HUES48 (cell line): ENCODE results near the gene CDK5R2.

Experiments used
- H3K27ac ChIP-seq: one replicate; pipeline ENCODE4 v1.7.0; 2013; ENCODE audit warnings: low read depth, low read length, inconsistent platforms
- H3K27me3 ChIP-seq: 2 replicates; pipeline ENCODE4 v1.6.1; 2013; ENCODE audit warnings: mild to moderate bottlenecking, low read length; ENCODE audit not compliant: control insufficient read depth, insufficient read depth
- H3K36me3 ChIP-seq: 2 replicates; pipeline ENCODE4 v1.6.1; 2013; ENCODE audit warnings: low read length; ENCODE audit not compliant: control insufficient read depth, insufficient read depth
- H3K4me1 ChIP-seq: 2 replicates; pipeline ENCODE4 v1.6.1; 2013; ENCODE audit warnings: mild to moderate bottlenecking, low read length; ENCODE audit not compliant: control insufficient read depth, insufficient read depth
- H3K4me3 ChIP-seq: 2 replicates; pipeline ENCODE4 v1.5.1; 2013; ENCODE audit warnings: mild to moderate bottlenecking, low read depth, low read length
- H3K9ac ChIP-seq: 2 replicates; pipeline ENCODE4 v1.6.1; 2013; ENCODE audit warnings: mild to moderate bottlenecking, low read depth, low read length, moderate library complexity
- H3K9me3 ChIP-seq: 2 replicates; pipeline ENCODE4 v1.6.1; 2013; ENCODE audit warnings: low read length; ENCODE audit not compliant: control insufficient read depth, insufficient read depth

CDK5R2 gene

DNA sequence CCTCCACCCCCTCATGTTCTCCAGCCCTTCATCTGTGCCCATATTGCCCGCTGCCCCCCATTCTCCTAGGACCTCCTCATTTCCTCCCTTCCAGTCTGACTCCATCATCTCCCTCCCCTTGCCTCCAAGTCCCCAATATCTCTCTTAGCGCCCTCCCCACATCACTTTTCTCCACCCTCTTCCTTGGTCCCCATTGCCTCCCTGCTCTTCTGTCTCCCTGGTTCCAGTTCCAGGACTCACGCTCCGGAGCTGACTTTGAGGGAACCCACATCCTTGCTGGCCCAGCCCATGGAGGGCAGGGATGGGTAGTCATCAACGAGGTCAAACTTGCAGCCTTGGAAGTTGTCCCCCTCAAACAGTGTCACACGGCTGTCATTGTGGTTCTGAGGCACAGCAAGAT, 31.1 kb downstream of the CDK5R2 start:
- H3K27me3 ChIP-seq = peaks cover 100% of the 10 kb centered on the region
- peaks cover 9% of the 10 kb centered on the region; the same call in 1 of the 2 replicates for H3K4me1 ChIP-seq
- no peaks in the 10 kb centered on the region for H3K36me3 ChIP-seq
- H3K4me3 ChIP-seq = no peak overlapping the region
- H3K9ac ChIP-seq = no peak overlapping the region
- no peaks in the 10 kb centered on the region for H3K9me3 ChIP-seq
- H3K27ac ChIP-seq = no peak overlapping the region

DNA sequence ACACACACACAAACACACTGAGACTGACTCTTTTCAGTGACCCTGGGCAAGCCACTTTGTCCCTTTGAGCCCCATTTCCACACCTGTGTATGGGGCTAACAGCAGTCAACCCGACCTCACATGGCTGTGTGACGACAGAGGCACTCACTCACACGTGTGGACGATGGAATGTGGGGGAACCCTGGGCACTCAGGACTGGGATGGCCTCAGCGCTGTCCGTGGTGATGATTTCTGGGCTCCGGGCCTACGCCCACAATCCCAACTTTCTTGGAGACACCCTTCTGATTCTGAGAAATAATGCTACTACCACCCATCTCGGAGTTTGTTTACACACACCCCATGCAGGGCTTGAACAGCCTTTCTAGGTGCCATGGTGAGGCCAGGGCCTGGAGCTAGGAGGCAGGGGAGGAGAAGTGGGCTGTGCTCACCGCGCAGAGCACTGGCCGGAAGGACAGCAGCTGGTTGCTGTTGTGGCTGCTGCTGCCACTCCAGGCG, 32.3 kb downstream of the CDK5R2 start:
- Histone ChIP-seq H3K9ac (no peak overlapping the region), H3K4me1 (peaks cover 13% of the 10 kb centered on the region; the same call in 1 of the 2 replicates), H3K27ac (no peak overlapping the region), H3K36me3 (no peaks in the 10 kb centered on the region), H3K9me3 (no peaks in the 10 kb centered on the region), H3K27me3 (peaks cover 100% of the 10 kb centered on the region), H3K4me3 (no peak overlapping the region)

DNA sequence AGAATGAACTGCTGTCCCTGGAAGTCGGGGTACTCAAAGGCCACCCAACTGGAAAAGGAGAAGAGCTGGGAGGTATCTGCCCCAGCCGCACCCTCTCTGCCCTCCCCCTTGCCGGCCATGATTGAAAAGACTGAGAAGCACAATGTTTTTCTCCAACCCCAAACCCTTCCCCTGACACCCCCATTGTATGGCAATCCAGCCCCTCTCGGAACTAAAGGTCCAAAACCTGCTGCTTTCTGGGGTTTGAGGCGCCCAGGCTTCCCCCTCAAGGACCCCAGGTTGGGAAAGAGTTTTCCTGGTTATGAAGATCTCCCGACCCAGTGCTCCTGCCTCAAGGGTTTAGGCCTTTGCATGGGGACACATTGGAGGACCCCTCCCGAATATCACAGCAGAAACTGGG, 32.7 kb downstream of the CDK5R2 start:
- Histone ChIP-seq H3K27me3 (peaks cover 100% of the 10 kb centered on the region), H3K4me1 (peaks cover 13% of the 10 kb centered on the region; the same call in 1 of the 2 replicates), H3K9me3 (no peaks in the 10 kb centered on the region), H3K4me3 (no peak overlapping the region), H3K9ac (no peak overlapping the region), H3K27ac (no peak overlapping the region), H3K36me3 (no peaks in the 10 kb centered on the region)

DNA sequence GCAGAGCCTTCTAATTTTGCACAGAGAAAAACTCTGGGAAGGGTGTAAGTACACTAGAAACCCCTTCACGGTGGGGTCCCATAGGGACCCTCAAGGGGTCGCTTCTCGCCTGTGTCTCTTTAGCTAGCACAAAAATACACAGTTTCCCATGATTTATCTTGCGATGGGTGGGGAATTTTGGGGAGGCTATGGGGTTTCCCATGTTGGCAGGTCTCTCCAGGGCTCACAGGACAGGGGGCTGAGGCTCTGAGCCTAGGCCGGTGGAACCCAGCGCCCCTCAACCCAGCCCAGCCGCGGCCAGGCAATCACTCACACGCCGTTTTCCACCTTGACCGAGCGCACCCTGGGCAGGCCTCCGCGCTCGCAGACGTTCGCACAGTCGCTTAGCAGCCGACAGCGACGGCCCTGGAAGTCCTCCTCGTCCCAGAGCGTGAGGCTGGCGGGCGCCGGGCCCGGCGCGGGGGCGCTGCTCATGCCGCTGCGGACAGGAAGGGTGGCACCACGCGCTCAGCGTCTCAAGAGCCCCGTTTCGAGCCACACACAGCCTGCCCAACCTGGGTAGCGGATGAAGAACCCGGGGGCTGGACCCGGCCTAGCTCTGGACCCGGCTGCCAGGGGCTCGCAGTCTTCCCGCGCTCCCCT, 33.4 kb downstream of the CDK5R2 start:
- Histone ChIP-seq H3K36me3 (no peaks in the 10 kb centered on the region), H3K4me1 (peaks cover 13% of the 10 kb centered on the region; the same call in 1 of the 2 replicates), H3K4me3 (peak overlapping the region; percentile 25; the same call in 1 of the 2 replicates), H3K27me3 (peaks cover 100% of the 10 kb centered on the region), H3K9ac (no peak overlapping the region), H3K27ac (no peak overlapping the region), H3K9me3 (no peaks in the 10 kb centered on the region)

DNA sequence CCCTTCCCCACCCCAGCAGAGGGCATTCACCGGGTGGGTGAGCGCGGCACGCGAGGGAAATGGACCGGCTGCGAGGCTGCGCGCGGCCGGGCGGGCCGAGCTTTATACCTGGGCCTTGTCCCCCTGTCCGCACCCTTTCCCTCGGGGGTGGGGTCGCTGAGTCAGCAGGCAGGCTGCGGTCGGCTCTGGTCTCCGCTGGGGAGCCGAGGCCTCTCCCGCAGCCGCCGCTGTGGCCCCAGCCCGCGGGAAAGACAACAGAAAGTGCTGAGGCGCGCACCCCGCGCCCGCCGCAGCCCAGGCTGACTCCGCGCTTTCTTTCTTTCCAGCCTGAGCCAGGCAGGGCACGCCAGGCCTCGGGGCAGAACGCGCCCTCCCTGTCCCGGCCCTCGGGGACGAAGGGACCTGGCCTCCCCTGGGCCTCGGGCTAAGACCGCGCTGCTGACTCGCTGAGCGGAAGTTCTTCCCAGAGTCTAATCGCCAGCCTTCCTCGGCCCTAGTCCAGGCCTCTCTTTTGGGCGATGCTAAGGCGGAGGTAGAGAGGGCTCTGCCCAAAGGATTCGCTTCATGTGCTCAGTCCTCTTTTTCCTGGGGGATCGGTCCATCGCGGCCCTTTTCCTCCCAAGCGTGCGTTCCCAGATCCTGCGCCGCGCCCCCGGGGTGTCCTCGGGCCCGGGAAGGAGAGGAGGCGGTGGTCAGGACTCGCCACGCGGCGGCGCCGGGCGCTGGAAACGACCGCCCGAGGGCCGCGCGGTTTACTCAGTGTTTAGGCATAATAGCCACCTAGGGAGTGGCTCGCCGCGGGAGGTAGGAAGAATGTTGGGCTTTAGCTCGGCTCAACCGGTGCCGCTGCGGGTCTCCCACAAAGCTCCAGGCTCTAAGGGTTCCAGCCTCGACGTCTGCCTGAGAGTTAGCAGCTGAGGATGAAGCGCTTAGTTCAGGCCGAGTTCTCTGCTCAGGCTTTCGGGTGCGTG, 34.2 kb downstream of the CDK5R2 start, which contains the start of gene CRYBA2:
CRYBA2 (minus strand) TSS at position 78 of the 971 bp plus-strand sequence. CDS start 246 bp downstream, outside the sequence.
- Histone ChIP-seq H3K27me3 (peaks cover 100% of the 10 kb centered on the region), H3K4me3 (peak within 1 kb of the TSS; percentile 25; the same call in 1 of the 2 replicates), H3K4me1 (peaks cover 17% of the 10 kb centered on the region; the same call in 1 of the 2 replicates), H3K27ac (no peak within 1 kb of the TSS), H3K9ac (no peak within 1 kb of the TSS), H3K36me3 (no peaks in the 10 kb centered on the region), H3K9me3 (no peaks in the 10 kb centered on the region)

DNA sequence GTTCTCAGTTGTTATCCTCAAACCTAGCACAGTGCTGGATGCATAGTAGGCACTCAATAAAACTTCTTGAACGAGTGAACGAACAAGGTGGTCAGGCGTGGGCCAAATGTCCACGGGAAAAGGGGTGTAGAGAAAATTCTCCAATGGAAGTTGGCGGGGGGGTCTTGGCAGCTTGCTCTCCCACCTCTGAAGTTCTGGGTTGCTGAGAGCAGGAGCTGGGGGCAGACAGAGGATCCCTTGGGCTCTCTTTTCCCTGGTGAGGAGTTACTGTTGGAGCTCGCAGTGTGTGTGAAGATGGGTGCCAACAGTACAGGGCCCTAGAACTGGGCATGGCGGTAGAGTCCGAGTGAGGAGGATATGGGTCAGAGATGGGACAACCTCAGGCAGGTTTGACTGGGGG, 36.1 kb downstream of the CDK5R2 start:
- Histone ChIP-seq H3K4me3 (no peak overlapping the region), H3K27ac (no peak overlapping the region), H3K4me1 (peaks cover 32% of the 10 kb centered on the region), H3K27me3 (peaks cover 100% of the 10 kb centered on the region), H3K9ac (no peak overlapping the region), H3K36me3 (no peaks in the 10 kb centered on the region), H3K9me3 (no peaks in the 10 kb centered on the region)

DNA sequence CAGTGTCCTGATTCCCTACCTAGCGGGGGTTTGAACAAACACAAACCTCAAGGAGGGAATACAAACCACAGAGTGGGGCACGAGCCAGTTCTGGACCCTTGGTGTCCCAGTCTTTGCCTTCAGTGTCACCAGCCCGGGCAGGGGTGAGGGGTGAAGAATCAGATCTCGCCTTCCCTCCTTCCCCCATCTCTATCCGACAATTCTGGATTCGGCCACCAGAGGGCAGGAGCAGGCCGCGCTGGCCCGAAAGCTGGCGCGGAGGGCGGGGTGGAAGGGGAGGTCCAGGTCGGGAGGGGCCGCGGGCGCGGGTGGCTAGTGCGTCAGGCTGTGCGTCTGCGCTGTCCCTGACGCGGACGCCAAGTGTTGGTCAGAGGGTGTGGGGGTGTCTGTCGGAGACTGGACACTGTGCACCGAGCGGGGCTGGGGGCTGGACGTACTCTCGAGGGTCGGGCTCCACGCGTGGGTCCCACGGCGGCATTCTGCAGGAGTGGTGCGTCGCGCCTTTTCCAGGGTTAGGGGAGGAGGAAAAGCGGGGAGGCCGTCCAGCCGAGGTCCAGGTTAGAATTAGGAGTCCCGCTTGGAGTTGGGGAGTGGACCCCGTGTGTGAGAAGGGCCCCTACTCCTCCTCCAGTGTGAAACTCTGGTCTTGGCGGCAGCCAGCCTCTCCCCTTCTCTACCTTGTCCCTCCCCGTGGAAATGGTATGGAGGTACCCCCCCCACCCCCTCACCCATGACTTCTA, 36.7 kb downstream of the CDK5R2 start:
- Histone ChIP-seq H3K4me1 (peaks cover 35% of the 10 kb centered on the region), H3K9ac (no peak overlapping the region), H3K9me3 (no peaks in the 10 kb centered on the region), H3K36me3 (no peaks in the 10 kb centered on the region), H3K27me3 (peaks cover 100% of the 10 kb centered on the region), H3K27ac (no peak overlapping the region), H3K4me3 (peak overlapping the region; percentile 52; the same call in 1 of the 2 replicates)

DNA sequence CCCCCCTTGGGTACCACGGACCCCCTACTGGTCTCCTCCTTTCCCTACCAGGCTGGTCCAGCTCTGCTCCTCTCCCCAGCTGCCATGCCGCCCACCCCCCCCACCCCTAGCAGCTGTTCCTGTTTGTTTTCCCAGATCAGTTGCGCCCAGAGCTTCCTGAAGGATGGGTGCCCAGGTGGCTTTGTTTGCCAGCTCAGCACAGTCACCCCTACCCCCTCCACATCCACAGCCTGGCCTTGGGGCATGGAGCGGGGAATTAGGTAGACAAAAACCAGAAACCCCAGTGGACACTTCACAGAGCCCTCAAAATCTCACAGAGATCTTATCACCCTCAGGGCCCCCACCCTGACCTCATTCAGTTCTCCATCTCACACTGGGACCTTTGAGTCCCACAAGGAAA, 37.5 kb downstream of the CDK5R2 start:
- H3K4me1 ChIP-seq = peaks cover 35% of the 10 kb centered on the region
- H3K9ac ChIP-seq = no peak overlapping the region
- H3K4me3 ChIP-seq = no peak overlapping the region
- H3K9me3 ChIP-seq = no peaks in the 10 kb centered on the region
- no peak overlapping the region for H3K27ac ChIP-seq
- H3K27me3 ChIP-seq = peaks cover 100% of the 10 kb centered on the region
- no peaks in the 10 kb centered on the region for H3K36me3 ChIP-seq

DNA sequence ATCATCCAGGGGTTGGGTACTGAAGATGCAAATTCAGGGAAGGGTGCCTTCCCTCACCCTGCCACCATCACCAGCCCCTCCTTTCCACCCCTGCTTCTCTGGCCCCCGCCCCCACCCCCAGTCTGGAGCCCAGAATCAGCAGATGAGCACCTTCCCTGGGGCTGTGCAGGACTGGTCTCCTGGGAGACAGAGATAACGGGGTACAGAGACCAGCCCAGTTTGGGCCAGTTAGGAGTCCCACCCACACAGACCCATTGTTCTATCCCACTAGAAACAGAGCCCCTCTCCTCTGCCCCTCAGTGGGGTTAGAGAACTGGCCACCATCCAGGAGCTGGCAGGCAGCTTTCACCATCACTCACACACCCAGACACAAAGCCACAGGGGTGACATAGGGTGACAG, 38.3 kb downstream of the CDK5R2 start:
- no peaks in the 10 kb centered on the region for H3K9me3 ChIP-seq
- peaks cover 35% of the 10 kb centered on the region for H3K4me1 ChIP-seq
- peaks cover 100% of the 10 kb centered on the region for H3K27me3 ChIP-seq
- no peak overlapping the region for H3K27ac ChIP-seq
- no peaks in the 10 kb centered on the region for H3K36me3 ChIP-seq
- H3K9ac ChIP-seq = no peak overlapping the region
- H3K4me3 ChIP-seq = no peak overlapping the region

DNA sequence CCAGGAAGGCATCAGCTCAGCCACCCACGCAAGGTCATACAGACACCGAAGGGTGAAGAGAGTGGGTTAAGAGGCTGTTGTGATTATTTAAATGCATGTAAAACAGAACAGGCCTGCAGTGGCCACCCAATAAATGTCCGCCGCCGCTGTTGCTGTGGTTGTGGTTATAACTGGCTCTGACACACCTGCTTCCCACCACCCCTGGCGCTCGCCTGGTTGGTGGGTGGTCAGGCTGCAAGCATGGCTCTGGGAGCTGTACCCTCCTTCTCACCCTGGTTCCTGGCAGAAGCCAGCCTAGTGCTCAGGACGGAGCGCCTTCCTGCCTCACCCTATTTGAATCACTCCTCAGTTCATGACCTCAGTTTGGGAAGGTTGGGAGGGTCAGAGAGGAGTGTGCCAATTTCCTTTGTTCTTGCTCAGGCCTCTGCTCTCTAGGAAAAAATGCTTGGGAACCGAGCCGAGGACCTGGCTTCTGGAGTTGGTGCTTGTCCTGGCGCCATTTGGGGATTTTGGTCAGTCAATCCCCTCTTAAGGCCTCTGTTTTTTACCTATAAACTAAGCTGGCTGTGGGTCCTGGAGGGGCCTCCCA, 39.0 kb downstream of the CDK5R2 start:
- no peak overlapping the region for H3K9ac ChIP-seq
- no peak overlapping the region for H3K27ac ChIP-seq
- H3K36me3 ChIP-seq = no peaks in the 10 kb centered on the region
- H3K4me3 ChIP-seq = no peak overlapping the region
- H3K4me1 ChIP-seq = peaks cover 31% of the 10 kb centered on the region
- H3K9me3 ChIP-seq = no peaks in the 10 kb centered on the region
- peaks cover 100% of the 10 kb centered on the region for H3K27me3 ChIP-seq
